Left lung (tissue), 14 donors: ENCODE data around the gene AGXT. TPM values are rescaled to one million over a fixed set of nuclear protein-coding genes. Genes with fewer than 3 reads are reported as not detected.

Experiments
- ATAC-seq: fragments of 200-7000 bp; cut with Tn5 transposase; one replicate; pipeline ENCODE4 v1.9.1; 2020; ENCODE audit warnings: moderate library complexity
- DNase-seq, 4 donors: peaks; one replicate each; pipeline ENCODE4 v3.0.0-alpha.2; 2013 to 2020
- H3K27ac ChIP-seq, 2 donors: fragments of 200-600 bp; sonication (generic) in 1 of 2; one replicate each; pipeline versions ENCODE4 v1.5.0 to v1.8.0; 2020 to 2021
- H3K27me3 ChIP-seq, 2 donors: fragments of 200-600 bp; sonication (generic) in 1 of 2; one replicate each; pipeline versions ENCODE4 v1.5.0 to v1.8.0; 2020 to 2021
- H3K36me3 ChIP-seq, 2 donors: fragments of 200-600 bp; sonication (generic) in 1 of 2; one replicate each; pipeline versions ENCODE4 v1.5.0 to v1.8.0; 2020 to 2021
- H3K4me1 ChIP-seq, 2 donors: fragments of 200-600 bp; one replicate each; pipeline ENCODE4 v1.8.0; 2021
- H3K4me3 ChIP-seq, 2 donors: fragments of 200-600 bp; sonication (generic) in 1 of 2; one replicate each; pipeline versions ENCODE4 v1.5.0 to v1.8.0; 2020 to 2021; ENCODE audit warnings: mild to moderate bottlenecking in 1 of 2
- H3K9me3 ChIP-seq, 2 donors: fragments of 200-600 bp; sonication (generic) in 1 of 2; one replicate each; pipeline versions ENCODE4 v1.5.0 to v1.8.0; 2020 to 2021
- CTCF ChIP-seq, 2 donors: fragments of 200-600 bp; sonication (generic) in 1 of 2; IDR thresholded peaks; one replicate each; pipeline versions ENCODE4 v1.5.0 to v1.8.0; 2021; ENCODE audit warnings: antibody characterized with exemption in 2 of 2
- intact Hi-C, 2 donors: fragments of 100-400 bp; cut with DNase I; formaldehyde crosslinking; loops; one replicate each; pipeline versions ENCODE4 v1.11.2 to v1.14.2; 2022
- long read RNA-seq, 12 donors: library from polyadenylated mRNA in 2 of 12; unstranded in 2 of 12; transcript quantifications; one replicate each; pipeline ENCODE4 v2.0.0 and lab custom pipeline, GENCODE V29; 2019 to 2026
- polyA plus RNA-seq, 6 donors: library from polyadenylated mRNA; unstranded; fragments of 120-200 nt; gene quantifications; one replicate each; pipeline ENCODE4 v1.2.1, GENCODE V29; 2013; ENCODE audit not compliant: insufficient read length in 6 of 6
- total RNA-seq, 2 donors: library from RNA; stranded (reverse); fragmentation: NEBNext Ultra II Directional; extraction: Animal tissue kit (Norgen Biotek cat#: 25700); gene quantifications; one replicate each; pipeline ENCODE4 v1.2.1, GENCODE V29; 2021
- donor health status: DM: no; HTN: yes; CAD: no.
- donor health status: DM: no; HTN: no; CAD: no.

AGXT gene
- total RNA-seq (not detected), polyA plus RNA-seq (under 1 TPM in 4 of 6 donors, not detected in 2; 0.11 to 0.17 (median 0.12) TPM)
- long read RNA-seq, donor 1 = 0 reads
- long read RNA-seq, donor 2 = 0 reads
- long read RNA-seq, donor 3 = 0 reads
- long read RNA-seq, donor 4 = 0 reads
- long read RNA-seq, donor 5 = 0 reads
- long read RNA-seq, donor 6 = 0 reads
- long read RNA-seq, donor 7 = 0 reads
- long read RNA-seq, donor 8 = 0 reads
- long read RNA-seq, donor 9 = 0 reads
- long read RNA-seq, donor 10 = 0 reads
- long read RNA-seq, donor 11 = 0 reads
- long read RNA-seq, donor 12 = 0 reads

DNA sequence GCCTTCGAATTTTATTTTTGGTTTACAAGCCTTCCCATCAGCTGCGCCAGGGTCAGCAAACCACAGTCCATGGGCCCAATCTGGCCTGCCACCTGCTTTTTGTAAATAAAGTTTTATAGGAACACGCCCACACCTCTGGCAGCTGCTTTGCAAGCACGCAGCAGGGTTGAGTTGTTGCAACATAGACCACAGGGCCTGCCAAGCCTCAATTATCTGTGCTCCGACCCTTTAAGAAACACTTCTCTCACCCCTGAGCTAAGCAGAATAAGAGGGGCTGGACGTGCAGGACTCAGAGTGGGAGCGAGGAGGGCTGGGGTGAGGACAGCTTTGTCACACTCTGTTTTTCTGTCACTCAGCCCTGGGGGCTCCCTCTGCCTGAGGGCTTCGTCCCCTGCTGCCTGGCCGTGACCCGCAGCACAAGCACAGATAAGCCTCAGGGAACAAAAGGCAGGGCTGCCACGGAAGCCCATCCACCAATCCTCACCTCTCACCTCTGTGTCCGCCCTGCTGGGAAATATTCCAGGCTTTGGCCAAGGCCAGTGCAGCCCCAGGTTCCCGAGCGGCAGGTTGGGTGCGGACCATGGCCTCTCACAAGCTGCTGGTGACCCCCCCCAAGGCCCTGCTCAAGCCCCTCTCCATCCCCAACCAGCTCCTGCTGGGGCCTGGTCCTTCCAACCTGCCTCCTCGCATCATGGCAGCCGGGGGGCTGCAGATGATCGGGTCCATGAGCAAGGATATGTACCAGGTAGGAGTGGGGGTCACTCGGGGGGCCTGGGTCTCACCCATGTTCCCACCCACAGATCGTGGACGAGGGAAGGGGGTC lies at the start of gene AGXT:
AGXT (plus strand) TSS at position 539 of the 823 bp plus-strand sequence; CDS start at position 581, 42 bp downstream.
- intact Hi-C loops = no loop called here
- ATAC-seq (peak; percentile 23), DNase-seq (peak in 2 of 4 donors; percentile 40 to 67)
- Histone ChIP-seq H3K4me1 (no peaks in the 10 kb centered on the region), H3K27me3 (no peaks in the 10 kb centered on the region), H3K9me3 (no peaks in the 10 kb centered on the region), H3K36me3 (no peaks in the 10 kb centered on the region), H3K27ac (no peak within 1 kb of the TSS), H3K4me3 (no peak within 1 kb of the TSS)
- no peak for TF ChIP-seq CTCF (IDR thresholded peaks at IDR 0.05)

DNA sequence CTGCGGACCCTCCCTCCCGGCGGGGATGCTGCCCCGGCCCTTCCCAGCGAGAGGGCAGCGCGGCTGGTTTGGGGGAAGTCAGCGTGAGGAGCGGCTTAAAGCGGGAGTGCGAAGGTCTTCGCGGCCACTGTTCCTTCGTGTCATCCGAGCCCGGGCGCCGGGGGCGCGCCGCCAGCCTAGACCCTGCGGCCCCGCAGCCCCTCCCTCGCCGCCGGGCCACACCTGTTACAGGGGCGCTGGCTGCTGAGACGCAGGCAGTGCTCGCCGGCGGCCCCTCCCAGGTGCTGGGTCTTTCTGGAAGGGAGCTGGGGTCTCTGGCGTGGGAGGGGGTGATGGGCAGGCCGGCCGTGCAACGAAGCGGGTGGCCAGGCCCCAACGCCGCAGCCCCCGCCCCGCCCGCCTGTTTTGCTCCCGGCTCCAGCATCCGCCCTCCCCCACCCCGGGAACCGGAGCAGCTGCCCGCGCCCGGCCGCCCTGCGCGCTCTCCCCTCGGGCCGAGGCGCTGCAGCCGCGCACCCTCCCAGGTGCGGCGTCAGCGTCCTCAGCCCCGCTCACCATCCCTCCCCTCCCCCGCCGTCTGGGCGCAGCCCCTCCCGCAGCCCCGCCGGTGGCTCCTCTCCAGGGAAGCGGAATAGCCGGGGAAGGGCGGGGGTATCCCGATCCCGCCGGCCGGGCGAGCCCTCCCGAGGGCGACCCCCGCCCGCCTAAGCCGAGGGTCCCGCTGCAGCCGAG lies 49.3 kb upstream of the AGXT start:
- H3K4me1 ChIP-seq = peaks cover 0 to 27% of the 10 kb centered on the region in 2 donors
- H3K36me3 ChIP-seq = no peaks in the 10 kb centered on the region
- DNase-seq = no peak
- TF ChIP-seq CTCF (IDR thresholded peaks at IDR 0.05) = no peak
- ATAC-seq = no peak
- no peak overlapping the region for H3K27ac ChIP-seq
- intact Hi-C loops = no loop called here
- no peaks in the 10 kb centered on the region for H3K9me3 ChIP-seq
- peaks cover 59 to 81% of the 10 kb centered on the region in 2 donors for H3K27me3 ChIP-seq
- H3K4me3 ChIP-seq = no peak overlapping the region

GRCh38 chr2:240819858-240820606 lies 48.6 kb upstream of the AGXT start, which contains the start of gene KIF1A:
KIF1A (minus strand) TSS chr2:240820219; CDS start chr2:240797752, 22,467 bp downstream.
- ATAC-seq (no peak), DNase-seq (peak in 2 of 4 donors; percentile 53 to 71)
- intact Hi-C loops = no loop called here
- Histone ChIP-seq H3K27ac (no peak within 1 kb of the TSS), H3K36me3 (no peaks in the 10 kb centered on the region), H3K4me1 (peaks cover 0 to 27% of the 10 kb centered on the region in 2 donors), H3K27me3 (peaks cover 59 to 88% of the 10 kb centered on the region in 2 donors), H3K9me3 (no peaks in the 10 kb centered on the region), H3K4me3 (no peak within 1 kb of the TSS)
- TF ChIP-seq CTCF (IDR thresholded peaks at IDR 0.05) = no peak

- intact Hi-C loops = no loop called here
- peaks cover 0 to 27% of the 10 kb centered on the region in 2 donors for H3K4me1 ChIP-seq
- DNase-seq (peak in 1 of 4 donors; percentile 67), ATAC-seq (no peak)
- TF ChIP-seq CTCF (IDR thresholded peaks at IDR 0.05) = no peak
- H3K27me3 ChIP-seq = peaks cover 59 to 96% of the 10 kb centered on the region in 2 donors
- H3K36me3 ChIP-seq = no peaks in the 10 kb centered on the region
- no peak overlapping the region for H3K27ac ChIP-seq
- H3K4me3 ChIP-seq = no peak overlapping the region
- H3K9me3 ChIP-seq = no peaks in the 10 kb centered on the region
Observed at GRCh38 chr2:240820607-240821428, 47.8 kb upstream of the AGXT start.
